HCT116 (cell line): ENCODE results near the gene CHFR. TPM values are rescaled to one million over a fixed set of nuclear protein-coding genes. Genes with fewer than 3 reads are reported as not detected.

ENCODE experiments used
- ATAC-seq: fragments of 200-7000 bp; cut with Tn5 transposase; 2 replicates; pipeline ENCODE4 v1.9.1; 2020; ENCODE audit warnings: mild to moderate bottlenecking, moderate library complexity
- BruUV-seq: library from RNA; stranded (reverse); fragments of 400-500 nt; replicated peaks from 2 replicates; lab custom pipeline; 2021; lab: Mats Ljungman, UMichigan
- CTCF ChIA-PET: fragments of 300-600 bp; sonication (Branson Sonifier 250); formaldehyde crosslinking; loops from one replicate; lab custom pipeline; 2021; ENCODE audit warnings: antibody characterized with exemption; lab: Charles Lee
- POLR2A ChIA-PET: fragments of 300-600, 350-600 bp; sonication (Branson Sonifier 250); formaldehyde crosslinking; loops from one replicate; lab custom pipeline; 2021; ENCODE audit warnings: antibody characterized with exemption; lab: Charles Lee
- RAD21 ChIA-PET, 2 experiments: fragments of 300-600 bp; sonication (Branson Sonifier 250); formaldehyde crosslinking; loops; one replicate each; lab custom pipeline; 2023; ENCODE audit warnings: low total read pairs in 2 of 2; ENCODE audit not compliant: uncharacterized antibody in 2 of 2, unreplicated experiment in 2 of 2, low non-redundant PET in 1 of 2; lab: Charles Lee
- DNase-seq: peaks from one replicate; pipeline ENCODE4 v3.0.0-alpha.2; 2010; ENCODE audit warnings: low read depth, low spot score
- H2AFZ ChIP-seq: fragments of 200-600 bp; shearing (Covaris generic), sonication (generic); 2 replicates; pipeline ENCODE4 v1.6.1; 2017; ENCODE audit warnings: low read depth, mixed run types, mixed read lengths, antibody characterized with exemption, low read length; ENCODE audit not compliant: poor library complexity, severe bottlenecking
- H3K27ac ChIP-seq: 2 replicates; pipeline ENCODE4 v1.5.1; 2012; ENCODE audit warnings: low read depth, low read length
- H3K27me3 ChIP-seq: fragments of 200-600 bp; sonication (generic); 2 replicates; pipeline ENCODE4 v1.6.1; 2016; ENCODE audit warnings: mixed run types, low read length, mixed read lengths; ENCODE audit not compliant: insufficient read depth
- H3K36me3 ChIP-seq, 2 experiments: fragments of 200-500 bp in 1 of 2; fragments of 200-600 bp in 1 of 2; sonication (Bioruptor generic) in 1 of 2; sonication (generic) in 1 of 2; 2 replicates each; pipeline versions ENCODE4 v1.5.1 to v1.6.1; 2014 to 2016; ENCODE audit warnings: low read length in 2 of 2, inconsistent platforms in 1 of 2, mixed read lengths in 1 of 2, mixed run types in 1 of 2; ENCODE audit not compliant: insufficient read depth in 2 of 2, control insufficient read depth in 1 of 2
- H3K4me1 ChIP-seq, 2 experiments: fragments of 200-600 bp in 1 of 2; sonication (generic) in 1 of 2; 2 replicates each; pipeline versions ENCODE4 v1.5.1 to v1.6.1; 2012 to 2017; ENCODE audit warnings: low read length in 2 of 2, inconsistent platforms in 1 of 2, mild to moderate bottlenecking in 1 of 2, mixed read lengths in 1 of 2, mixed run types in 1 of 2, moderate library complexity in 1 of 2; ENCODE audit not compliant: insufficient read depth in 2 of 2, control insufficient read depth in 1 of 2
- H3K4me2 ChIP-seq: fragments of 200-600 bp; sonication (generic); 2 replicates; pipeline ENCODE4 v1.6.1; 2017; ENCODE audit warnings: mixed run types, low read length, mixed read lengths
- H3K4me3 ChIP-seq, 2 experiments: fragments of 200-600 bp in 1 of 2; sonication (generic) in 1 of 2; replicated peaks in 1 of 2; 2 replicates each; pipeline ENCODE4 v1.5.1; 2011 to 2016; ENCODE audit warnings: low read length in 2 of 2, control low read depth in 1 of 2, low read depth in 1 of 2, mild to moderate bottlenecking in 1 of 2, mixed read lengths in 1 of 2, mixed run types in 1 of 2
- H3K79me2 ChIP-seq: fragments of 200-600 bp; sonication (generic); 2 replicates; pipeline ENCODE4 v1.6.1; 2017; ENCODE audit warnings: mild to moderate bottlenecking, mixed run types, low read length, moderate library complexity, mixed read lengths; ENCODE audit not compliant: insufficient read depth
- H3K9ac ChIP-seq: fragments of 200-600 bp; sonication (generic); 2 replicates; pipeline ENCODE4 v1.6.1; 2016; ENCODE audit warnings: low read length, mixed read lengths
- H3K9me2 ChIP-seq: fragments of 200-600 bp; sonication (generic), shearing (Covaris generic); 2 replicates; pipeline ENCODE4 v1.6.1; 2017; ENCODE audit warnings: mixed run types, mild to moderate bottlenecking, moderate library complexity; ENCODE audit not compliant: insufficient read depth
- H3K9me3 ChIP-seq, 2 experiments: fragments of 200-500 bp in 1 of 2; fragments of 200-600 bp in 1 of 2; sonication (Bioruptor generic) in 1 of 2; sonication (generic) in 1 of 2; 2 replicates each; pipeline ENCODE4 v1.6.1; 2014 to 2017; ENCODE audit warnings: low read length in 2 of 2, mixed read lengths in 2 of 2, inconsistent platforms in 1 of 2, low read depth in 1 of 2, mild to moderate bottlenecking in 1 of 2, mixed run types in 1 of 2, moderate library complexity in 1 of 2; ENCODE audit not compliant: control insufficient read depth in 1 of 2, insufficient read depth in 1 of 2
- H4K20me1 ChIP-seq: fragments of 200-600 bp; sonication (generic), shearing (Covaris generic); 2 replicates; pipeline ENCODE4 v1.6.1; 2017; ENCODE audit warnings: mixed run types, mild to moderate bottlenecking, moderate library complexity; ENCODE audit not compliant: insufficient read depth
- CEBPB ChIP-seq: IDR thresholded peaks from 2 replicates; pipeline ENCODE4 v1.6.1; 2012; ENCODE audit warnings: low read depth
- EGR1 ChIP-seq: IDR thresholded peaks from 2 replicates; pipeline ENCODE4 v1.6.1; 2012; ENCODE audit warnings: low read depth
- EZH2 ChIP-seq: fragments of 200-600 bp; sonication (generic); IDR thresholded peaks from 2 replicates; pipeline ENCODE4 v1.6.1; 2017; ENCODE audit warnings: antibody characterized with exemption, mixed run types
- EZH2phosphoT487 ChIP-seq: fragments of 200-600 bp; IDR thresholded peaks from 2 replicates; pipeline ENCODE4 v1.6.1; 2018; ENCODE audit warnings: antibody characterized with exemption, borderline replicate concordance
- JUND ChIP-seq: IDR thresholded peaks from 2 replicates; pipeline ENCODE4 v1.6.1; 2012
- POLR2AphosphoS5 ChIP-seq: IDR thresholded peaks from 2 replicates; pipeline ENCODE4 v1.6.1; 2011; ENCODE audit warnings: mild to moderate bottlenecking, low read depth, low read length, moderate library complexity
- RAD21 ChIP-seq: IDR thresholded peaks from 2 replicates; pipeline ENCODE4 v1.6.1; 2012; ENCODE audit warnings: low read depth, mild to moderate bottlenecking
- SIN3A ChIP-seq: IDR thresholded peaks from 2 replicates; pipeline ENCODE4 v1.6.1; 2012; ENCODE audit warnings: low read depth
- SRF ChIP-seq: IDR thresholded peaks from 2 replicates; pipeline ENCODE4 v1.6.1; 2012; ENCODE audit warnings: low read depth
- ZBTB33 ChIP-seq: IDR thresholded peaks from 2 replicates; pipeline ENCODE4 v1.6.1; 2011; ENCODE audit warnings: mild to moderate bottlenecking, low read length, moderate library complexity; ENCODE audit not compliant: insufficient replicate concordance; ENCODE audit errors: extremely low read depth
- ZFX ChIP-seq: fragments of 450-650 bp; IDR thresholded peaks from 2 replicates; pipeline ENCODE4 v1.6.1; 2017
- intact Hi-C: fragments of 100-400 bp; cut with micrococcal nuclease; formaldehyde crosslinking; loops from 2 replicates; pipeline ENCODE4 v1.10.0; 2022
- total RNA-seq: library from RNA; stranded (reverse); gene quantifications from one replicate; pipeline ENCODE4 v1.2.1, GENCODE V29; 2021; ENCODE audit not compliant: unreplicated experiment
- TF ChIP-seq, protein P1 (sequence below): IDR thresholded peaks from 2 replicates; pipeline ENCODE4 v1.6.1; 2012; ENCODE audit warnings: low read depth
- TF ChIP-seq, protein P2 (sequence below): IDR thresholded peaks from 2 replicates; pipeline ENCODE4 v1.6.1; 2012
- TF ChIP-seq, protein P3 (sequence below): IDR thresholded peaks from 2 replicates; pipeline ENCODE4 v1.6.1; 2012

The CHFR gene
- total RNA-seq, 1 experiment from 2014 or later, result 0.39 TPM

- TF ChIP-seq, protein P1, sequence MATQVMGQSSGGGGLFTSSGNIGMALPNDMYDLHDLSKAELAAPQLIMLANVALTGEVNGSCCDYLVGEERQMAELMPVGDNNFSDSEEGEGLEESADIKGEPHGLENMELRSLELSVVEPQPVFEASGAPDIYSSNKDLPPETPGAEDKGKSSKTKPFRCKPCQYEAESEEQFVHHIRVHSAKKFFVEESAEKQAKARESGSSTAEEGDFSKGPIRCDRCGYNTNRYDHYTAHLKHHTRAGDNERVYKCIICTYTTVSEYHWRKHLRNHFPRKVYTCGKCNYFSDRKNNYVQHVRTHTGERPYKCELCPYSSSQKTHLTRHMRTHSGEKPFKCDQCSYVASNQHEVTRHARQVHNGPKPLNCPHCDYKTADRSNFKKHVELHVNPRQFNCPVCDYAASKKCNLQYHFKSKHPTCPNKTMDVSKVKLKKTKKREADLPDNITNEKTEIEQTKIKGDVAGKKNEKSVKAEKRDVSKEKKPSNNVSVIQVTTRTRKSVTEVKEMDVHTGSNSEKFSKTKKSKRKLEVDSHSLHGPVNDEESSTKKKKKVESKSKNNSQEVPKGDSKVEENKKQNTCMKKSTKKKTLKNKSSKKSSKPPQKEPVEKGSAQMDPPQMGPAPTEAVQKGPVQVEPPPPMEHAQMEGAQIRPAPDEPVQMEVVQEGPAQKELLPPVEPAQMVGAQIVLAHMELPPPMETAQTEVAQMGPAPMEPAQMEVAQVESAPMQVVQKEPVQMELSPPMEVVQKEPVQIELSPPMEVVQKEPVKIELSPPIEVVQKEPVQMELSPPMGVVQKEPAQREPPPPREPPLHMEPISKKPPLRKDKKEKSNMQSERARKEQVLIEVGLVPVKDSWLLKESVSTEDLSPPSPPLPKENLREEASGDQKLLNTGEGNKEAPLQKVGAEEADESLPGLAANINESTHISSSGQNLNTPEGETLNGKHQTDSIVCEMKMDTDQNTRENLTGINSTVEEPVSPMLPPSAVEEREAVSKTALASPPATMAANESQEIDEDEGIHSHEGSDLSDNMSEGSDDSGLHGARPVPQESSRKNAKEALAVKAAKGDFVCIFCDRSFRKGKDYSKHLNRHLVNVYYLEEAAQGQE, result no peak
Measured at GRCh38 chr12:132798836-132799235, 88.6 kb downstream of the CHFR start (continued).

GRCh38 chr12:132797820-132798570 lies 89.4 kb downstream of the CHFR start:
- TF ChIP-seq RAD21 (no peak), SRF (no peak), EZH2 (no peak), CEBPB (no peak), ZFX (no peak), EZH2phosphoT487 (no peak), ZBTB33 (no peak), JUND (no peak), SIN3A (no peak), EGR1 (no peak), POLR2AphosphoS5 (no peak)
- TF ChIP-seq, protein P2, sequence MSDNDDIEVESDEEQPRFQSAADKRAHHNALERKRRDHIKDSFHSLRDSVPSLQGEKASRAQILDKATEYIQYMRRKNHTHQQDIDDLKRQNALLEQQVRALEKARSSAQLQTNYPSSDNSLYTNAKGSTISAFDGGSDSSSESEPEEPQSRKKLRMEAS, result no peak
- TF ChIP-seq, protein P3, sequence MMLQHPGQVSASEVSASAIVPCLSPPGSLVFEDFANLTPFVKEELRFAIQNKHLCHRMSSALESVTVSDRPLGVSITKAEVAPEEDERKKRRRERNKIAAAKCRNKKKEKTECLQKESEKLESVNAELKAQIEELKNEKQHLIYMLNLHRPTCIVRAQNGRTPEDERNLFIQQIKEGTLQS, result no peak
- DNase-seq (no peak), ATAC-seq (no peak)
- peaks cover 28 to 35% of the 10 kb centered on the region in 2 experiments for H3K36me3 ChIP-seq
- H3K79me2 ChIP-seq, result no peaks in the 10 kb centered on the region
- no peak overlapping the region for H3K27ac ChIP-seq
- H3K27me3 ChIP-seq, result no peaks in the 10 kb centered on the region
- no peaks in the 10 kb centered on the region for H3K9me2 ChIP-seq
- CTCF ChIA-PET, result no interaction called here
- no TSS peak for BruUV-seq
- RAD21 ChIA-PET, result no interaction called here
- H3K4me1 ChIP-seq, result no peaks in the 10 kb centered on the region
- no peak overlapping the region for H2AFZ ChIP-seq
- intact Hi-C loops, result no loop called here
- H3K9ac ChIP-seq, result no peak overlapping the region
- POLR2A ChIA-PET, result no interaction called here
- no peaks in the 10 kb centered on the region for H3K9me3 ChIP-seq
- no peaks in the 10 kb centered on the region for H4K20me1 ChIP-seq
- H3K4me2 ChIP-seq, result no peak overlapping the region
- H3K4me3 ChIP-seq, result no peak overlapping the region
